MM.1S (cell line): Measurements from ENCODE around the gene ANTXR1.

Experiments used
- DNase-seq: peaks from one replicate; pipeline ENCODE4 v3.0.0-alpha.2; 2015
- H2AFZ ChIP-seq: fragments of 300-600 bp; sonication (generic); 2 replicates; pipeline ENCODE4 v1.6.0; 2016; ENCODE audit warnings: antibody characterized with exemption, low read length
- H3F3A ChIP-seq: fragments of 300-600 bp; sonication (generic); 2 replicates; pipeline ENCODE4 v1.6.1; 2016; ENCODE audit warnings: mild to moderate bottlenecking, antibody characterized with exemption, low read length, moderate library complexity, mixed read lengths; ENCODE audit not compliant: insufficient read depth
- H3K27ac ChIP-seq: fragments of 300-600 bp; sonication (generic); 2 replicates; pipeline ENCODE4 v1.5.1; 2016; ENCODE audit warnings: mild to moderate bottlenecking, low read length
- H3K27me3 ChIP-seq: fragments of 300-600 bp; sonication (generic); replicated peaks from 2 replicates; pipeline ENCODE4 v1.6.0; 2016; ENCODE audit warnings: low read length; ENCODE audit not compliant: insufficient read depth
- H3K36me3 ChIP-seq: fragments of 300-600 bp; sonication (generic); replicated peaks from 2 replicates; pipeline ENCODE4 v1.6.1; 2016; ENCODE audit warnings: mild to moderate bottlenecking, low read length, mixed read lengths; ENCODE audit not compliant: insufficient read depth
- H3K4me1 ChIP-seq: fragments of 300-600 bp; sonication (generic); 2 replicates; pipeline ENCODE4 v1.6.1; 2016; ENCODE audit warnings: low read length, mixed read lengths
- H3K4me2 ChIP-seq: fragments of 300-600 bp; sonication (generic); 2 replicates; pipeline ENCODE4 v1.6.0; 2016; ENCODE audit warnings: low read depth, low read length
- H3K4me3 ChIP-seq: fragments of 300-600 bp; sonication (generic); 2 replicates; pipeline ENCODE4 v1.5.1; 2016; ENCODE audit warnings: low read length, mixed read lengths
- H3K79me2 ChIP-seq: fragments of 300-600 bp; sonication (generic); 2 replicates; pipeline ENCODE4 v1.6.1; 2016; ENCODE audit warnings: mixed run types, low read length, mixed read lengths
- H3K9ac ChIP-seq: fragments of 300-600 bp; sonication (generic); 2 replicates; pipeline ENCODE4 v1.6.1; 2016; ENCODE audit warnings: low read length, mixed read lengths
- H3K9me2 ChIP-seq: fragments of 300-600 bp; sonication (generic); replicated peaks from 2 replicates; pipeline ENCODE4 v1.6.1; 2016; ENCODE audit warnings: mild to moderate bottlenecking, low read length, mixed read lengths; ENCODE audit not compliant: insufficient read depth
- H3K9me3 ChIP-seq: fragments of 300-600 bp; sonication (generic); replicated peaks from 2 replicates; pipeline ENCODE4 v1.6.1; 2016; ENCODE audit warnings: mild to moderate bottlenecking, low read length, mixed read lengths; ENCODE audit not compliant: insufficient read depth
- H4K20me1 ChIP-seq: fragments of 300-600 bp; sonication (generic); 2 replicates; pipeline ENCODE4 v1.6.1; 2016; ENCODE audit warnings: mild to moderate bottlenecking, low read length, moderate library complexity, mixed read lengths; ENCODE audit not compliant: insufficient read depth
- EZH2 ChIP-seq: fragments of 300-600 bp; sonication (generic); optimal IDR thresholded peaks from 2 replicates; pipeline ENCODE3; 2017; ENCODE audit warnings: low read depth, mild to moderate bottlenecking, antibody characterized with exemption, low read length, mixed read lengths
- EZH2phosphoT487 ChIP-seq: fragments of 300-600 bp; sonication (generic); IDR thresholded peaks from 2 replicates; pipeline ENCODE4 v1.6.1; 2018; ENCODE audit warnings: antibody characterized with exemption, low read length
- TF ChIP-seq, protein P1 (sequence below): fragments of 300-600 bp; sonication (generic); IDR thresholded peaks from 2 replicates; pipeline ENCODE4 v1.5.1; 2016; ENCODE audit warnings: antibody characterized with exemption, low read length, mixed read lengths

Gene ANTXR1

GRCh38 chr2:69162057-69162456, 149.1 kb downstream of the ANTXR1 start:
- no peak overlapping the region for H3K27ac ChIP-seq
- no peak overlapping the region for H3K9ac ChIP-seq
- no peak overlapping the region for H2AFZ ChIP-seq
- no peak overlapping the region for H3K4me2 ChIP-seq
- H4K20me1 ChIP-seq = no peaks in the 10 kb centered on the region
- H3K79me2 ChIP-seq = no peaks in the 10 kb centered on the region
- no peak for TF ChIP-seq EZH2phosphoT487
- TF ChIP-seq EZH2 = no peak
- TF ChIP-seq, protein P1, sequence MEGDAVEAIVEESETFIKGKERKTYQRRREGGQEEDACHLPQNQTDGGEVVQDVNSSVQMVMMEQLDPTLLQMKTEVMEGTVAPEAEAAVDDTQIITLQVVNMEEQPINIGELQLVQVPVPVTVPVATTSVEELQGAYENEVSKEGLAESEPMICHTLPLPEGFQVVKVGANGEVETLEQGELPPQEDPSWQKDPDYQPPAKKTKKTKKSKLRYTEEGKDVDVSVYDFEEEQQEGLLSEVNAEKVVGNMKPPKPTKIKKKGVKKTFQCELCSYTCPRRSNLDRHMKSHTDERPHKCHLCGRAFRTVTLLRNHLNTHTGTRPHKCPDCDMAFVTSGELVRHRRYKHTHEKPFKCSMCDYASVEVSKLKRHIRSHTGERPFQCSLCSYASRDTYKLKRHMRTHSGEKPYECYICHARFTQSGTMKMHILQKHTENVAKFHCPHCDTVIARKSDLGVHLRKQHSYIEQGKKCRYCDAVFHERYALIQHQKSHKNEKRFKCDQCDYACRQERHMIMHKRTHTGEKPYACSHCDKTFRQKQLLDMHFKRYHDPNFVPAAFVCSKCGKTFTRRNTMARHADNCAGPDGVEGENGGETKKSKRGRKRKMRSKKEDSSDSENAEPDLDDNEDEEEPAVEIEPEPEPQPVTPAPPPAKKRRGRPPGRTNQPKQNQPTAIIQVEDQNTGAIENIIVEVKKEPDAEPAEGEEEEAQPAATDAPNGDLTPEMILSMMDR = no peak
- H3F3A ChIP-seq = no peaks in the 10 kb centered on the region
- no peaks in the 10 kb centered on the region for H3K9me2 ChIP-seq
- H3K9me3 ChIP-seq = no peaks in the 10 kb centered on the region
- H3K4me1 ChIP-seq = no peaks in the 10 kb centered on the region
- H3K36me3 ChIP-seq = no peaks in the 10 kb centered on the region
- H3K4me3 ChIP-seq = no peak overlapping the region
- H3K27me3 ChIP-seq = no peaks in the 10 kb centered on the region
- no peak for DNase-seq

DNA sequence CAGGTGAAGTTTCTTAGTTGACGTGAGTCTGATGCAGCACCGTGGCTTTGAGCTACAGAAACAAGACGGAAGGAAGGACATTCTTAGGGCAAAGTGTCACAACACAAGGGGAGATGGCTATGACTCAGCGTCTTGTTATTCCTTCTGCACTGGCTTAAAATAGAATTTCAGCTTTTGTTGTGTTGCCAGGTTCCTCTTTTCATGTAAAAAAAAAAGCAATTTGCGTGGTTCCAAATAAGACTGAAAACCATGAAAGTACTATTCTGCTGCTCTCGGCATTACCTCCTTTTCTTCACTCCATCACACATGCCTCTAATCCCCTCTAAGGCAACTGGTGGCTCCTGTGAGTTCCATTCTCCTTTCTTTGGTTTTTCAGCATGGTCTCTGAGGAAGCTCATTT, 150.1 kb downstream of the ANTXR1 start:
- Histone ChIP-seq H3K27me3 (no peaks in the 10 kb centered on the region), H2AFZ (no peak overlapping the region), H3K9ac (no peak overlapping the region), H3K4me2 (no peak overlapping the region), H4K20me1 (no peaks in the 10 kb centered on the region), H3K9me2 (no peaks in the 10 kb centered on the region), H3K79me2 (no peaks in the 10 kb centered on the region), H3K36me3 (no peaks in the 10 kb centered on the region), H3F3A (no peaks in the 10 kb centered on the region), H3K27ac (no peak overlapping the region), H3K4me3 (no peak overlapping the region), H3K9me3 (no peaks in the 10 kb centered on the region), H3K4me1 (no peaks in the 10 kb centered on the region)
- TF ChIP-seq EZH2 (no peak), EZH2phosphoT487 (no peak)
- TF ChIP-seq, protein P1 = no peak
- no peak for DNase-seq

- no peaks in the 10 kb centered on the region for H3K4me1 ChIP-seq
- H3K9ac ChIP-seq = no peak overlapping the region
- H3K27ac ChIP-seq = no peak overlapping the region
- H3F3A ChIP-seq = no peaks in the 10 kb centered on the region
- DNase-seq = no peak
- TF ChIP-seq EZH2 = no peak
- TF ChIP-seq, protein P1 = no peak
- H3K9me2 ChIP-seq = no peaks in the 10 kb centered on the region
- H4K20me1 ChIP-seq = no peaks in the 10 kb centered on the region
- no peaks in the 10 kb centered on the region for H3K27me3 ChIP-seq
- H2AFZ ChIP-seq = no peak overlapping the region
- no peak overlapping the region for H3K4me2 ChIP-seq
- H3K79me2 ChIP-seq = no peaks in the 10 kb centered on the region
- no peaks in the 10 kb centered on the region for H3K9me3 ChIP-seq
- H3K36me3 ChIP-seq = no peaks in the 10 kb centered on the region
- no peak overlapping the region for H3K4me3 ChIP-seq
Measured at GRCh38 chr2:69163556-69163955, 150.6 kb downstream of the ANTXR1 start.
